HG03103 (cell line): ENCODE data around the gene SLC9A1.

Source experiments
- ATAC-seq: cut with Tn5 transposase; IDR thresholded peaks from one replicate; pipeline ENCODE4 v1.9.1; 2021; ENCODE audit warnings: low read depth; ENCODE audit not compliant: unreplicated experiment

SLC9A1 gene

GRCh38 chr1:27084107-27084506, 70.8 kb downstream of the SLC9A1 start:
- no peak for ATAC-seq

GRCh38 chr1:27077968-27078367, 77.0 kb downstream of the SLC9A1 start:
- ATAC-seq: no peak

- no peak for ATAC-seq
These were observed 78.1 kb downstream of the SLC9A1 start for GRCh38 chr1:27076803-27077202.

DNA sequence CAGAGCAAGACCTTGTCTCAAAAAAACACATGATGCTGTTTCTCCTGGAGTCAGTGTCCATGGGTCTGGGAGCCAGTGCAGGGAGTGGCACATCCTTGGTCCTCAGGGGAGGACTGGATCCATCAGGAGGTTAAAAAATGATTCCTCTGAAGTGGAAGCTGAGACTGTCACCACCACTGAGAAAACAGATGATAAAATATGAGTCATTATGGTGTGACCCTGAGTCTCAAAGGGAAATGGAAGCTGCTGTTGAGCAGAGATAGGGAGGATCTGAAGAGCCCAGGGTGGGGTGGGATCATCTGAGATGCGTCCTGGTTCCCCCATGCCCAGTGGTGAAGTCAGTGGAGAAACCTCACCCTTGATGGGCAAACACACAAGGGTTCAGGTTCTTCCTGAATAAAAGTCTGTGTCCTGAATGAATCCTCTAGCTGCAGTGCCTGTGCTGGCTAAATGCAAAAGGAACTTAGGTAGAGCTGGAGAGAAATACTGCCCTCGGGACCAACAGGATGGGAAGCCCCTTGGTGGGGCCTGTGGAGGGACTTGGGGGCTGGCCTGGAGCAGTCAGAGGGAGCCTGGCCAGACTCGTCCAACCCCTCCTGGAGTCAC, 80.6 kb downstream of the SLC9A1 start:
- no peak for ATAC-seq

GRCh38 chr1:27071049-27071416, 83.9 kb downstream of the SLC9A1 start:
- ATAC-seq: no peak

GRCh38 chr1:27070390-27071048, 84.4 kb downstream of the SLC9A1 start:
- no peak for ATAC-seq

DNA sequence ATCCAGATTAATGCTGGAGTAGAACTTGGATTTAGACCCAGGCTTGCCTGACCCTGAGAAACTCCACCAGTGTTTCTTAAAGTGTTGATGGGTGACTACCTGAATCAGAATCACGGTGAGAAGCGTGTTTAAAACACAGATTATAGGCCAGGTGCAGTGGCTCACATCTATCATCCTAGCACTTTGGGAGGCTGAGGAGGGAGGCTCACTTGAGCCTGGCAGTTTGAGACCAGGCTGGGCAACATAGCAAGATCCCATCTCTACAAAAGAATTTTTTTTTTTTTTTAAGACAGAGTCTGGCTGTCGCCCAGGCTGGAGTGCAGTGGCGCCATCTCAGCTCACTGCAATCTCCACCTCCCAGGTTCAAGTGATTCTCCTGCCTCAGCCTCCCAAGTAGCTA, 86.0 kb downstream of the SLC9A1 start:
- no peak for ATAC-seq

DNA sequence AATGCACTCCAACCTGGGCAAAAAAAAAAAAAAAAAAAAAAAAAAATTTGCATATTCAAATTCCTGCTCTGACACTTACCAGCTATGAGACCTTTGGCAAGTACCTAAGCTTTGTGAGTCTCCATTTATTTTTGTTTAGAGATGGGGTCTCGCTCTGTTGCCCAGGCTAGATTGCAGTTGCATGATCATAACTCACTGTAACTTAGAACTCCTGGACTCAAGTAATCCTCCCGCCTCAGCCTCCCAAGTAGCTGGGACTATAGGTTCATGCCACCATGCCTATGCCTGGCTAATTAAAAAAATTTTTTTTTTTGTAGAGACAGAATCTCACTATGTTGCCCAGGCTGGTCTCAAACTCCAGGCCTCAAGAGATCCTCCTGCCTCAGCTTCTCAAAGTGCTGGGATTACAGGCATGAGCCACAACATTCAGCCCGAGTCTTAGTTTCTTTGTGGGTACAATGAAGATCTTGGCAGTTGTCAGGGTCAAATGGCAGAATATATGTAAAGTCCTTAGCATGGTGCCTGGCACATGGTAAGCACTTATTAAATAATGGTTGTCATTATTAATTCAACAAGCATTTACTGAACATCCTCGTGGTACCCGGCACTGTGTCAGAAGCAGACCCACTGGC, 88.8 kb downstream of the SLC9A1 start:
- no peak for ATAC-seq

- no peak for ATAC-seq
These were observed 94.0 kb downstream of the SLC9A1 start for GRCh38 chr1:27060891-27061290.

DNA sequence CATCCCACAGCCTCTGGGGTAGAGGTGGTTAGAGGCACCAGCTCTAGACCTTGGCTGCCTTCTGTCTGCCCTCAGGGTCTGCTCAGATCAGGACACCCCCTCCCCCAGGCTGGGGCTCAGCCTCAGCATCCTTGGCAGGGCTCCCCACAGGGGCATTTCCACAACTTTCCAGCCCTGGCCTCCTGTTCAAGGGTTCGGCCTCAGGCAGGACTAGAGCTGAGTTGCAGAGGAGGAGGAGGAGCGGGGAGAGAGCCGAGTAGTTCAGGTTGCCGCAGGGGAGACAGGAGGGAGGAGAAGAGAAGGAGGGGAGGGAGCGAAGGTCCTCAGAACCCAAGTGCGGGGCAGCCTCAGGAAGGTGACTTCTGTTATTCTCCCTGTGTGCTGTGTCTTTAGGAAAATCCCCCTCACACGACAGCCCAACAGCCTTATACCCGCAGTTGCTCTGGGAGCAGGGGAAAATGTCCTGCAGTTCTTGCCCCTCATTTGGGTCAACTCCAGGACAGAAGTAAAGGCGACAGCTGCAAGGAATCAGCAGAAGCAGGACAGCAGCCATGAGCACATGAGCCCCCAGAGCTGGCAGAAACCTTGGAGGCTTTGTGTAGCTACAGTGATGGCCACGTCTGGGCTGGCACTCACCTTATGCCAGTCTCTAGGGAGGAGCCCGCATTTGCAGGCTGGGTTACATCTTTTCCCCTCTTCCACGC, 95.8 kb downstream of the SLC9A1 start:
- no peak for ATAC-seq

- ATAC-seq: no peak
These were observed 96.9 kb downstream of the SLC9A1 start for GRCh38 chr1:27057801-27058625.

GRCh38 chr1:27057389-27057788, 97.5 kb downstream of the SLC9A1 start:
- no peak for ATAC-seq

DNA sequence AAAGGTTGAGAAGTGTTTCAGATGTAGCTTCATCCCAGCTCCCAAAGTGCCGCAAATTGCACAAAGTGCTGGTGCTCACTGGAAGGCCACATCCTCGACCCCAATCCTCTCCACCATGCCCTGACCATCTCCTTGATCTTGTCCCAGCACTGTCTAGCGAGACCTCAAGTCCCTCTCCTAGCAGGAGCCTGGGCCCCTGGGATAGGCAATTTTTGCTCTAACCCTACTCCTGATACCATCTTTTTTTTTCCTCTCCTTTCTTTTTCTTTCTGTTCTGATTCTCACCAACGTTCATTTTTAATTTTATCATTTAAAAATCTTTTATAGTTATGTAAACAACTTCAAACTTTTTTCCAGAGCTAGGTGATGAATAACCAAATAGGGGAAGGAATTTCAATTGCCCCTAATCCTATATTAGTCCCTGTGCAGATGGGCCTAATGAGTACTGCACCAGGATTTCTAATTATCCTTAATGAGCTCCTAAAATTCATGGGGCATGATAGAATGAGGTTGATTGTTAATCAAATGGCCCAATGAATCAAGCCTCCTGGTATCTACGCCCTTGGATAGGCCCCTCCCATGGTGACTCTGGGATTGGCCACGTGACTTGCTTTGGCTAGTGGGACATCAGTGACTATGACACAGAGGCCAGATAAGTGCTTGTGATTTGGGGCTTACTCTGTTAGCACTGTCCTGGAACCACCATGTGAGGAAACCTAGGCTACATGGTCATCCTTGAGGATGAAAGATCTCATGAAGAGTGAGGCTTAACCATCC, 100.8 kb downstream of the SLC9A1 start:
- ATAC-seq: no peak

- ATAC-seq: no peak
These were observed 102.4 kb downstream of the SLC9A1 start for GRCh38 chr1:27052527-27052926.

- no peak for ATAC-seq
These were observed 105.3 kb downstream of the SLC9A1 start for GRCh38 chr1:27049607-27050006.

DNA sequence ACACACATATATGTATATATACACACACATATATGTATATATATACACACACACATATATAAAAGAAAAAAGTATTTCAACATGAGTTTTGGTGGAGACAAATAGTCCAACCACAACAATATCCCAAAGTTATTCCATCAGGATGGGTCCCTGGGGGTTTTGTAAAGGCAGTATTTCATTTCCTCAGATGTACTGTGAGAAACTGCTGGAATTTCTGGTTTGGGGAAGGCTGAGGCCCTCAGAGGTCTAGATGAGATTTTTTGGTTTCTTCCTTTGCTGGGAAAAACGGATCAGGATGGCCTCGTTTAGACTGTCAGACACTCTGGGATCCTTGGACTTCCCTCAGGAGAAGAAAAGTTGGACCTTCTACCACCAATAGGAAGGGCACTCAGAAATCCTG, 105.8 kb downstream of the SLC9A1 start:
- no peak for ATAC-seq
